GM21737 (cell line): ENCODE measurements around the gene TMEM52.
"Not testable (repeated sequence)": the region's sequence is repeated elsewhere in the genome, so short reads cannot be mapped to it uniquely, and the experiment has no call there.

Experiments
- ATAC-seq: cut with Tn5 transposase; IDR thresholded peaks from one replicate; pipeline ENCODE4 v1.9.1; 2021; ENCODE audit warnings: mild to moderate bottlenecking, moderate library complexity; ENCODE audit not compliant: unreplicated experiment

TMEM52 gene

DNA sequence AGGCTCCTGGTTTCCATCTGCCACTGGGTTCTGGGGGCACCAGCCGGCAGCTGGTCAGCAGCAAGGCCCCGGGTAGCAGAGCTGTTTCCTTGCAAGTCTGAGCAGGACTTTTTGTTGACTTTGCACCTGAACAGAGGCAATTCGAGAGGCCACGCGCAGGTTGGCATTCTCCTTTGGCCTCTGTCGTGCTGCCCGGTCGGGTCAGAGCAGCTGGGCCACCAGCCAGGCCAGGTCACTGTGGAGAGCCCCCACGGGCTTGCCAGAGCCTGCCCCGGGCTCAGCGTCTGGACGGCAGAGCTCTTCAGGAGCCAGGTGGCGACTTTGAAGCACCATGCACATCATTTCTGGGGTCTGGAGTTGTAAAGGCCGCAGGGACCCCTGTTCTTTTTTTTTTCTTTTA is 28.4 kb upstream of the TMEM52 start:
- no peak for ATAC-seq

DNA sequence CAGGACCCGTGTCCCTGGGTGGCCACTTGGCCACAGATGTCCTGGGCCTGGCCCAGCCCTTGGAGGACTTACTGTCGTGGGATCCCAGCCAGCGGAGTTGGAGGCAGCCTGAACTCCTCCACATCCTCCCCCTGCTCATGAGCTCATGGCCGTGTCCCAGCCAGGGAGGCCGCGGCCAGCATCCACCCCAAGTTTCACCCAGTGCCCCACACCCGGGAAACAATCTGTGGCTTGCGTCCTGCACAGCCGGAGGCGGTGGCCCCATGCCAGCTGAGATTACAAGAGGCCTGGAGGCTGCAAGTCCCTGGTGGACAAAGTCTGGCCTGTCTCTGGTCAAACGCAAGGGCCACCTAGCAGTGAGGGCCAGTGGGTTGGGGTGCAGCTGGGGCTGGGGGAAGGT is 27.5 kb upstream of the TMEM52 start:
- no peak for ATAC-seq

DNA sequence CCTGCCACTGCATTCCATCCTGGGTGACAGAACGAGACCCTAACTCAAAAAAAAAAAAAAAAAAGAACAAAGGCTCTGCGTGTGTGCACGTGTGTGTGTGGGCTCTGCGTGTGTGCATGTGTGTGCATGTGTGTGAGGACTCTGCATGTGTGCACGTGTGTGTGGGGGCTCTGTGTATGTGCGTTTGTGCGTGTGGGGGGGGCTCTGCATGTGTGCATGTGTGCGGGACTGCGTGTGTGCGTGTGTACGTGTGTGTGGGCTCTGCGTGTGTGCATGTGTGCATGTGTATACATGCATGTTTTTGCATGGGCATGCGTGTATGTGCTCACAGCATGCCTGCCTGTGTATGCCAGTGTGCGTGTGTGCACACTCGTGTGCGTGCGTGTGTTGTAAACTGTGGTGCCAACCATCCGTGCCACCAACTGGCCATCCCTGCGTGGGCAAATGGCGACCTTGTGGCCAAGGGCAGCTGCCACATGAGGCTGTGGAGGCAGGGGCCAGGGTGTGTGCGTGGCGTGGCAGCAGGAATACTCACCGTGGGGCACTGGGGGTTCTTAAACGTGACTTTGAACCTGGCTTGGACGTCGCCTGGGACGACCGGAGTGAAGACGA is 26.8 kb upstream of the TMEM52 start:
- ATAC-seq = no peak

DNA sequence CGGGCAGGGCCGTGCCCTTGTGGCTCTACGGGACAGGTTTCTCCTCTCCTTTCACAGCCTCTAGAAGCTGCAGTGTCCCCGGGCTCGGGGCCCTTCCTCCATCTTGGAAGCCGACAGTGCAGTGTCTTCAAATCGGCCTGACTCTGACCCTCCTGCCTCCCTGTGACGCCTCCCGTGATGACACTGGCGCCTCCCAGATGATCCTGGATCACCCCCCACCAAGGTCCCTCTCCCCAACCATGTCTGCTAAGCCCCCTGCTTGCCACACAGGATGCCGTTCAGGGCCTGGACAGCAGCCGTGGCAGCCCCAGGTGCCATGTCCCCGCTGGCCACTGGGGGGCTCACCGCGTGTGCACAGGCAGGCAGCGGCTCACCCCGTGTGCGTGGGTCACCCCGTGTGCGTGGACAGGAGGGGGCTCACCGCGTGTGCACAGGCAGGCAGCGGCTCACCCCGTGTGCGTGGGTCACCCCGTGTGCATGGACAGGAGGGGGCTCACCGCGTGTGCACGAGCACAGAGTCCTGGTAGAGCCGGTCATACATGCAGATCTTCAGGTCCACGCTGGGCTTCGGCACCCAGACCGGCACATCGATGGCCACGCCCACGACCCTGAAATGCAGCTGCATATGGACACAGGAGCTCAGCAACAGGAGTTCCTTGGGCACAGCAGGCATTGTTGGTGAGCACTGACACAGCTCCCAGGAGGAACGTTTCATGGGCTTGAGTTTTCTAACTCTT is 24.9 kb upstream of the TMEM52 start:
- ATAC-seq = no peak

DNA sequence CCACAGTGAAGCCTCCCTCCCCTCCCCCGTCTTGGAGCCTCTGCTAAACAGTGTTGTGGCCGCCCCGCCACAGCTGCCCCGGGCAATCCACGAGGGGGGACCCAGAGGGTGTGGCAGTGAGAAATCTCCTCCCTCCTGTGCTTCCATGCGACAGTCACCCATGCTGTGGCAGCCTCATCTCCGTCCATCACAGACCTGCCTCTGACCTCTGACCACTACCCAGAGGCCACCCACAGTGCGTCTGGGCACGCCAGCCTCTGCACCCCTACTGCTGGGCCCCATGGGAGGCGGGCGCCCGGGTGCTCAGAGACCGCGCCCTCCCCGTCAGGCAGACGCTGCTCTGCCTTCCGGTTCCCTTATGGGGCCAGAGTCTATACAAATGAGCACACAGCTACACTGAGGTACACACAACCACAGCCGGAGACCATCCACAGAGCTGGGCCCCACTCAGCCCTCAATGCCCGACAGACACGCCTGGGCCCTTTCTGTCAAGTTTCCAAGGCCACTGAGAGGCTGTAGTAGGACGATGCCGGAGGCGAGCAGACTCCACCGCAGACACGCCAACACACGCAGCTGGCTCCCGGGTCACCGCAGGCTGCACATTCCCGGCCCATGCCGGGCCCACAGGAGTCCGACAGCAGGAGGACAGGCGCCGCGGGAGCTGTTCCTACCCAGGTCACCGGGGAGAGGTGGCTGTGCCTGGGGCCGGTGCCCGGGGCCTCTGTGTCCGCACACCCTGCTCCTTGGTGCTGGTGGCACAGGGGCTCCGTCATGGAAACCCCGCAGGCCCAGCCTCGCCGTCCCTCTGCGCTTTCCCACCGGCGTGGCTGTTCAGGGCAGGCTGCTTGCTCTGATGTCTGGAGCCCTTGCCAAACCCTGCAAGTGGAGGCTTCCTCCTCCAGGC is 23.9 kb upstream of the TMEM52 start:
- no peak for ATAC-seq

DNA sequence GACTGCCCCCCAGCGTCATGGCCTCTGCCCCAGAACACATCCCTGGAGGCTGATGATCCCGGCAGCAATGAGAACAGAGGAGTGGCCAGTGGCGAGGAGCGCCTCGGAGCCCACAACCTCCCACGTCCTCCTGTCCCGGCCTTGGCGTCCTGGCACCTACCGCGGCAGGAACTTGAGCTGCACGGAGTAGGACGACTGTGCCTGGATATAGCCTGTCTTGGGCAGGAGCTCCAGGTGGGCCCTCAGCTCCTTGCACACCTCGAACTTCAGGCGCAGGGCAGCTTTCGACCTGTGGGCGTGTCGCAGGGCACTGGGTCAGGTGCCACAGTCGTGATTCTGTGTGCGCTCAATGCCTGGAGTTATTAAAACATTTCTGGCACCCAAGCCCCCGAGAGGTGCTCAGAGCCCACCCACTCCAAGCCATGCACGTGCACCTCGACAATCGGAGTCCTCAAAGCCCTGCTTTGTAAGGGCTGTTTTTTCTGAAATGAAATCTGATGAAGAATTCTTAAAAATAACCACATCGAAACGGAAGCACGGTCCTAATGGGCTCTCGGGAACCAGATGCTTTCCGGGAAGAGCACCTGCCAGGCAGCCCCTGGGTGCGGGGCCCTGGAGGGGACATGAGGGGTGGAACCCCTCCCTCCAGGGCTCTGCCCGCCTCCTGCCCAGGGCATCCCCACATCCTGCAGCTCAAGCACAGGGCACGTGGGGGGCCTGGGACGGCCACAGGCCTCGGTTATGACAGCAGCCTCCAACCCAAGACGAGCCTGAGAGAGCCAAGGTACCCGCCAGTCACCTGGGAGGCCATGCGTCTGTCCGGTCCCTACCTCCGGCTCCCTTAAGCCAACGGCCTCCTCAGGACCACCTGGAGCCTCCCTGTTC is 23.0 kb upstream of the TMEM52 start:
- no peak for ATAC-seq

DNA sequence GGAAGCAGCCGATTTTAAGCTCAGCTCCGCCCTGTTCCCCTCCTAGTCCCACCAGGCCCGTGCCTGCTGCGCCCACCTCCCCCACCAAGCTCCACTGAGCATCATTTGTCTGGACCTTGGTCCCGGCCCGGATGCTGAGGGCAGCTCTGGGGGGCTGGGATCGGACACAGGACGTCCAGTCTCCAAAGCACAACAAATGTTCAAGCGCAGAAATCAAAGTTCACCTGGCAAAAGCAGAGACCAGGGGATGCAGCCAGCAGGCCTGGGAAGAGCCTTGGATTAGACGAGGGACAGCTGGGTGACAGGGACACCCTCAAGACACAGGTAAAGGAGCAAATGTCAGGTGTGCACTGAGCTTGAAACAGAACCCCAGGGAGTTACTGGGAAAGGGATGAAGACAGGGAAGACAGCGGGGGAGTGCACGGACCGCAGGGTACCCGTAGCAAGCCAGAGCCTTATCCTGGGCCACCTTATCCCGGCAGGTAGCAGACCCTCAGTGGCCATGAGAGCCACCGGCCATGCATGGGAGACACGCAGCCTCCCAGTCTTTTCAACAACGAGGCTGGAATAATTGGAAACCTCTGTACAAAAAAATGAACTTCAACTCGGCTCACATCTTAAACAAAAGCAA is 22.2 kb upstream of the TMEM52 start:
- no peak for ATAC-seq

DNA sequence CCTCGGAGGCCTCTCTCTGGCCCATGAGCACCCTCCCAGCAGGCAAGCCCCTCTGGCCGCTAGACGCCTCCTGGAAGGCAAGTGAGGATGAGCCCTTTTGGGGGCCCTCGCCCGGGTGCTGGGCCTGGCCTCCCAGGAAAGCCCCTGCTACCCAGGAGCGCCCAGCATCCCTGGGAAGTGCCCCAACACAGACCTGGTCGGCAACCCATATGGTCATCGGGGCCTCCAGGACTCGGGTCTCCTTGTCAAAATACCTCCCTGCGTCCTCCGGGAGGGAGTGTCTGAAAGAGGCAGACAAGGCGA is 21.0 kb upstream of the TMEM52 start:
- ATAC-seq = no peak

DNA sequence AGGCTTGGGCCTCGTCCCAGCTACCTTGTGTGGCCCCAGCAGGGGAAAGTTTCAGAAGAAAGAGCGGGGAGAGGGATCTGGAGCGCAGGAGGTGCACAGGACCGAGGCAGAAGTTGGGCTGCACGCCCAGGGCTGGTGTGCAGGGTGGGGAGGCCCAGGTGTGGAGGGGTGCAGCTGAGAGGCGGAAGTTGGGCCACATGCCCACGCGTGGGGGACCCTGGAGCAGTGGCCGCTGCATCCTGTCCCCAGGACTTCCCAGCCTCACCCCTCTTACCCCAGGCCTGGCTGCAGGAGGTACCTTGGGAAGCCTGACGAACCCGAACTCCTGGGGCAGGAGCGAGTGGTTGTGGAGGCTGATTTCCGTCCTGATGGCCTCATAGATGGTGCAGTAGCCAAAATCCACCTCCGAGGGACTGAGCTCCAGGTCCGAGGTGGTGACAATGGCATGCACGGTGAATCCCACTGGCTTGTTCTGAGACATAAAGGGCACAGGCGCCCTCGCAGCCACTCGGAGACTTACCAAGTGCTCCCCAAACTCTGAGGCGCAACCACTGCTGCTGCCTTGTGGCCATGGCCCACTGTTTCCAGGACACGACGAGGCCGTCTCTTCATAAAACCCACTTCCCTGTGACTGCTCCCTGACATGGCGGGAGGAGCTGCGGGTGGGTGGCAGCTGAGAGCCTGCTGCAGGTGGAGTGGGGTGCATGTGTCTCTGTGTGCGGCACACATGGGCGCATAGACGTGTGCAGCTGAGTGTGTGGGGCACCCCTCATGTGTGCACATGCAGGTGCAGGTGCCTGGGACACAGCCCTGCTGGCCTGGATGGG is 20.4 kb upstream of the TMEM52 start:
- ATAC-seq = no peak

DNA sequence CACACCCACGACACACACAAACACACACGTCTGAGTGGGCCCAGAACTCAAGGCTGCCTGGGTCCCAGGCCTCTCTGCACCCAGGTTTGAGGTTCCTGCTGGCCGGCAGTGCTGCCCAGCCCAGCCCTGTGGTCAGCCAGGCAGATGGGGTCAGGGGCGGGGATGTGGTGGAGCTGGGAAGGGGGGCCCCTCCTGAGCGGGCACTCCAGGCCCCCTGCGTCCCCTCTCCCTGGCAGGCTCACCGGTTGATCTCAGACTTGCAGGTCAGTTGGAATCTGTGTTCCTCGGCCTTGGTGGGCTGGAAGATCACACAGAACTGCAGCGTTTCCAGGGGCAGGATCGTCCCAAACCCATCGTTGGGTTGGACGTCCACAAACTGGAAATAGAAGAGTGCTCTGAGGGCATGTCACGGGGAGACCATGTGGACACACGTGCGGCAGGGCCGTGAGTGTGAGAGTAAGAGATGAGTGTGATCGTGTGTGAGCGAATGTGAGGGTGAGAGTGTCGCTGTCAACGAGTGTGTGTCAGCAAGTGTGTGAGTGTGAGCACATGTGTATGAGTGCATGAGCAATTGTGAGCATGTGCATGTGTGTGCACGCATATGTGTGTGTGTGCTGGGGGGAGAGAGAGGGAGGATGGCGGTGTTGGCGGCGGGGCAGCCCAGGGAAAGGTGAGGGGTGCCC is 19.7 kb upstream of the TMEM52 start:
- ATAC-seq = no peak

DNA sequence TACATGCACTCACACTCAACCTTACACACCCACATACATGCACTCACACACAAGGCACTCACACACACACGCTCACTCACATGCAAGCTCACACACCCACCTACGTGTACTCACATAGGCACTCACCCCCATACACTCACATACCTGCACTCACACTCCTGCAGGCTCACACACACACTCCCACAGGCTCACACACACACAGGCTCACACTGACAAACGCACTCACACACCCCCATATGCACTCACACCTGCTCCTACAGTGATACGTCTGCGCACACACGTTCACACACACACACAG is 19.1 kb upstream of the TMEM52 start:
- no peak for ATAC-seq

DNA sequence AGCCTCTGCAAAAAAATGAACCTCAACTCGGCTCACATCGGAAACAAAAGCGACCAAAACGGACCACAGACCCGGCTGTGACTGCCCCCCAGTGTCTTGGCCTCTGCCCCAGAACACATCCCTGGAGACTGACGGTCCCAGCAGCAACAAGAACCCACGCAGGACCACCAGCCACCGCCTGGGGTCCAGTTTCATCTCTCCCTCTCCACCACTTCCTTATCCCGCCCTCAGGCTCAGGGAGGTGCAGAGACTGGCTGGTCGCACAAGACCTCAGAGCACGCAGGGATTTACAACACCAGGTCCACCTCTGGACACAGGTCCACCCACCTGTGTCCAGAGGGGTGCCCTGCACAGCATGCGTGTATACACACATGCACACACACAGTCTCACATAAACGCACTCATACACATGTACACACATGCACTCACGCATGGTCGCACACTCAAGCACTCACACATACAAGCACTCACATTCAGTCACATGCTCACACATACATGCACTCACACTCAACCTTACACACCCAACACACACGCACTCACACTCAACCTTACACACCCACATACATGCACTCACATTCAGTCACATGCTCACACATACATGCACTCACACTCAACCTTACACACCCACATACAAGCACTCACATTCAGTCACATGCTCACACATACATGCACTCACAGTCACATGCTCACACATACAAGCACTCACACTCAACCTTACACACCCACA is 18.6 kb upstream of the TMEM52 start:
- ATAC-seq = no peak

DNA sequence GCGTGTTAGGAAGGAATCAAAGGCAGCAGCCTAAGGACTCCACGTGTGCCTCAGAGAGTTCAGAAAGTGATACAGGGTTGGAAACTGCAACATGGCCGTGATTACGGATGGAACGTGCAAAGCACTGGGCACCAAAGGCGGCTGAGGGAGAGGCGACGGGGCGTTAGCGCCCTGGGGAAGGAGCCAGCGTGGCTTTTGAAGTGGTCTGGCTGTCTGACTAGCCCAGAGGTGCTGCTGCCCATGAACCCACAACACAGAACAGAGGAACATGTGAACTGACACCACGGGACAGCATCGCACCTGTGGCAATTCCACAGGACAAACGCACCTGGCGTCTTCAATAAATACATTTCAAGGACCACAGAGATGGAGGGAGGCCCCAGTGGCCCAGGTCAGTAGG is 18.0 kb upstream of the TMEM52 start:
- no peak for ATAC-seq

DNA sequence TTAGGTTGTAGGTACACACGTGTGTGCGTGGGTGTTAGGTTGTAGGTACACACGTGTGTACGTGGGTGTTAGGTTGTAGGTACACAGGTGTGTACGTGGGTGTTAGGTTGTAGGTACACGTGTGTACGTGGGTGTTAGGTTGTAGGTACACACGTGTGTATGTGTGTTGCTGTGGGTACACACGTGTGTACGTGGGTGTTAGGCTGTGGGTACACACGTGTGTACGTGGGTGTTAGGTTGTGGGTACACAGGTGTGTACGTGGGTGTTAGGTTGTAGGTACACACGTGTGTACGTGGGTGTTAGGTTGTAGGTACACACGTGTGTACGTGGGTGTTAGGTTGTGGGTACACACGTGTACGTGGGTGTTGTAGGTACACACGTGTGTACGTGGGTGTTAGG is 15.8 kb upstream of the TMEM52 start:
- not testable (repeated sequence) for ATAC-seq

DNA sequence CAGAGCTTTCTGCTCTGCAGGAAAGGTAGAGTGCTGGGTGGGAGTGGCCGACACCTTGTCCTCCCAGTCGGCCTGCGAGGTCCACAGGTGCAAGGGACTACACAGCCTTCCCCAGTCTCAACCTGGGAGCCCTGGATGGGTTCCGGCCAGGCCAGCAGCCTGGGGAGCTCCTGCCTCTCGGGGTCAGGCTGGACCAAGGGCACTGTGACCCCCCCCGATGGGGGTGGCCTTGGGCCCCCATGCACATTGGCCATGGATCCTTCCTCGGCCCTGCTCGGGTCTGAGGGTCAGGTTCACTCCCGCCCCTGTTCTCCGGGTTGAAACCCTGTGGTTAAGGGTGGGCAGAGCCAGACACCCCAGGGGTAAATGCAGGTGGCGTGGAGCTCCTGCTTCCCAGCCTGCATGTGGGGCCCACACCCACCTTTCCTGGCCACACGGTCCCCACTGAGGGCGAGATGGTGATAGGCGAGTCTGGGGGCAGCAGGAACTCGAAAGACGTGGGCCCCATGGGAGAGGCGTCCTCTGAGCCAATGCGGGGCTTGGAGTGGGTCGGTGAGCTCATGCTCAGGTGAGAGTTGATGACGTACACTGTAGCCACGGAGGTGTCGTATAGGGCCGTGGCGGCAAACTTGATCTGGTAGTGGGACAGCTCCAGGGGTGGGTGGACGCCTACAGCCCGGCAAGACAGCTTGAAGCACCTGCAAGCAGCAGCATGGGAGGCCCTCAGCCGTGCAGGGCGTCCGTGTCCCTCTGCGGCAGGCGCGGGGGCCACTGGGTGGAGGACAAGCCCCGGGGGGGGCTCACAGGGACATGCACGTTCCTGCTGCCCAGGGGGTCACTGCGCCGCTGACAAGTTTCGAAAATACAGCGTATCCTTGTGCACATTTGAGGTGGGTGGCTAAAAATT is 10.8 kb upstream of the TMEM52 start:
- no peak for ATAC-seq

DNA sequence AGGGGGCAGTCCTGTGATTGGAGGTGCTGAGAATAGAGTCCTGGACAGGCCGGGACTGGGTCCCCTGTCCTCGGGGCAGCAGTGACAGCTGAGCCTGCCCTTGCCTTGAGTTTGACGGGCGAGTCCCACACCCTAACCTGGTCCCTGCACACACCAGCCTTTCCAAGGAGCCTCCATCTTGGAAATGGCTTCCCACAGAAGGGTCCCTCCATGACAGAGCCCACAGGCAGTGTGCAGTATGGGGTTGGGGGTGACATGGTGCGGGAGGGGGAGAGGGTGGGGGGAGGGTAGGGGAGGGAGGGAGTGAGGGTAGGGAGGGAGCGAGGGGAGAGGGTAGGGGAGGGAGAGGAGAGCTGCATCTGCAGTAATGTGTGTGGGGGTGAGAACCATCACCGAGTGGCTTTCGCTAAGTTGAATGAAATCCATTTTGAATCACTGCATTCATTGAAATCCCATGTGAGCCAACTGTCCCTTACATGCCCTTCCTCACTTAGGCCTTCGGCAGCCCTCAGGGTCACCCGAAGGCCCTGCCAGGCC is 10.1 kb upstream of the TMEM52 start:
- ATAC-seq = no peak
